C4-2B (cell line): ENCODE measurements around the gene FAM222A.

ENCODE experiments used
- ZFX ChIP-seq: fragments of 450-650 bp; IDR thresholded peaks from 2 replicates; pipeline ENCODE4 v1.6.1; 2017
- TF ChIP-seq, protein P1 (sequence below): fragments of 450-650 bp; conservative IDR thresholded peaks from 2 replicates; pipeline ENCODE4 v1.5.1; 2017; ENCODE audit warnings: mild to moderate bottlenecking

- TF ChIP-seq, protein P1, sequence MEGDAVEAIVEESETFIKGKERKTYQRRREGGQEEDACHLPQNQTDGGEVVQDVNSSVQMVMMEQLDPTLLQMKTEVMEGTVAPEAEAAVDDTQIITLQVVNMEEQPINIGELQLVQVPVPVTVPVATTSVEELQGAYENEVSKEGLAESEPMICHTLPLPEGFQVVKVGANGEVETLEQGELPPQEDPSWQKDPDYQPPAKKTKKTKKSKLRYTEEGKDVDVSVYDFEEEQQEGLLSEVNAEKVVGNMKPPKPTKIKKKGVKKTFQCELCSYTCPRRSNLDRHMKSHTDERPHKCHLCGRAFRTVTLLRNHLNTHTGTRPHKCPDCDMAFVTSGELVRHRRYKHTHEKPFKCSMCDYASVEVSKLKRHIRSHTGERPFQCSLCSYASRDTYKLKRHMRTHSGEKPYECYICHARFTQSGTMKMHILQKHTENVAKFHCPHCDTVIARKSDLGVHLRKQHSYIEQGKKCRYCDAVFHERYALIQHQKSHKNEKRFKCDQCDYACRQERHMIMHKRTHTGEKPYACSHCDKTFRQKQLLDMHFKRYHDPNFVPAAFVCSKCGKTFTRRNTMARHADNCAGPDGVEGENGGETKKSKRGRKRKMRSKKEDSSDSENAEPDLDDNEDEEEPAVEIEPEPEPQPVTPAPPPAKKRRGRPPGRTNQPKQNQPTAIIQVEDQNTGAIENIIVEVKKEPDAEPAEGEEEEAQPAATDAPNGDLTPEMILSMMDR, result no peak
- TF ChIP-seq ZFX, result no peak
Measured at GRCh38 chr12:109767456-109767855, 53.8 kb downstream of the FAM222A start.
